ENCODE data around the gene DMXL1.

GRCh38 chr5:119274767-119275130, 203.9 kb downstream of the DMXL1 start:
- TF ChIP-seq CTCF (IDR thresholded peaks at IDR 0.05) (no peak), POLR2A (IDR thresholded peaks at IDR 0.05) (no peak)
